Activated CD4-positive, alpha-beta T cell treated with anti-CD3 and anti-CD28 coated beads, Interleukin-2, amount 50 U/mL, for 16 hours (primary cell): ENCODE measurements around the gene WBP2.
"Not testable (repeated sequence)": the region's sequence is repeated elsewhere in the genome, so short reads cannot be mapped to it uniquely, and the experiment has no call there.

Experiments
- DNase-seq: peaks from one replicate; pipeline ENCODE4 v3.0.0-alpha.2; 2020

The WBP2 gene

GRCh38 chr17:75865404-75866188 lies 10.5 kb upstream of the WBP2 start:
- not testable (repeated sequence) for DNase-seq

GRCh38 chr17:75864887-75865286 lies 9.8 kb upstream of the WBP2 start:
- peak; percentile 43 for DNase-seq

DNA sequence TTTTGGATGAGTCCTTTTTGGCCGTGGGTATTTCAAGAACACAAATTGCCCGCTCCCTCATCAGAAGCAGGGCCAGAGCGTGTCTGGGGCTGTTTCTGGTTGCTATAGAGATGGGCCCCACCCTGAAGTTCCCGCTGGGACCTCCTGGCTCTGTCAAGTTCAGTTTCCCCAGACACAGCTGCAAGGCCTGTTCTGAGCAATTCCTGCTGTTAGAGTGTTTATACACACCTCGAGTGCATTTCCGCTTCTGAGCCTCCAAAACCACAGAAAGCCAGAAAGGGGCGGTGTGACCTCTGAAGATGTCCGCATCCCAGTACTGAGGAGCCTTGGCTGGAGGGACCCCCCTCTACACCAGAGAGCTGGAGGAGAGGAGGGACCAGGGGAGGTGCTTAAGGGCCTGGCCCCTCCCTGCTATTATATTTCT lies 9.3 kb upstream of the WBP2 start:
- DNase-seq: peak; percentile 84

DNA sequence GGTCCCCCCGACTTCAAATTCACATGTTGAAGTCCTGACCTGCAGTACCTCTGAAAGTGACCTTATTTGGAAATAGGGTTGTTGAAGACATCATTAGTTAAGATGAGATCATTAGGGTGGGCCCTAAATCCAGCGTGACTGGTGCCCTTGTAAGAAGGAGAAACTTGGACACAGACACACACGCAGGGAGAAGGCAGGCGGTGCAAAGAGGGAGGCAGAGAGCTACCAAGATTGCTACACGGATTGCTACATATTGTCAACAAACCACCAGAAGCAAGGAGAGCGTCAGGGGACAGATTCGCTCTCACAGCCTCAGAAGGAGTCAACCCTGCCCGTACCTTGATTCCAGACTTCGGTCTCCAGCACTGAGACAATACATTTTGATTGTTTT lies 6.8 kb upstream of the WBP2 start:
- no peak for DNase-seq

GRCh38 chr17:75859358-75859757 lies 4.2 kb upstream of the WBP2 start:
- DNase-seq: not testable (repeated sequence)

GRCh38 chr17:75856062-75856756 lies 1.1 kb upstream of the WBP2 start:
- DNase-seq: peak; percentile 53

GRCh38 chr17:75854881-75855309 lies 240 bp downstream of the WBP2 start:
- no peak for DNase-seq

DNA sequence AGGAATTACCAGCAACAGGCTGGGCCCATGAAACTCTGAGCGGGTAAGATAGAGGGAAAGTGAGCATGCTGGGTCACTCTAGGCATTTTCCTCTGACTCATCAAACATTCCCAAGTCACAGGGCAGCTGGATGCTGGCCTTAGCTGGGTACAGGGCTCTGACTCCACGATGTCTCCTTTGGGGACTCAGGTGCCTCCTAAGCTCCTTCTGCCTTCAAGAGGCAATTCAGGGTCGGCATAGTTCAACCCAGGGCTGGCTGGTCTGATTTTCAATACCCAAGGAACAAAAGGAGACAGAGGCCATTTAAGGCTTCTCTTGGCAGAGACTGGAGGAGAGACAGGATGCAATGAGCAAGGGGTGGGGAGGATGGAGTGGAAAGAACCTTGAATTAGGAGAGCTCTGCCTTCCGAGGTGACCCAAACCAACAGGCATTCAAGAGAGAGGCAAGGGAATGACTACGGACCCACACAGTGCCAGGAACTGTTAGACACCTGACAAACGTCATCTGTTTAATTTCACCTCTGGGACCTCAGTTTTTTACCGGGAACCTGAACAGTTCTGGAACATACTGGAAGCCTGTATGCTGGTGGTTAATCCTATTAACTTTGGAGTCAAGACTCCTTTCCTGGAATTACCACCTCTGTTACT lies 910 bp downstream of the WBP2 start:
- no peak for DNase-seq

DNA sequence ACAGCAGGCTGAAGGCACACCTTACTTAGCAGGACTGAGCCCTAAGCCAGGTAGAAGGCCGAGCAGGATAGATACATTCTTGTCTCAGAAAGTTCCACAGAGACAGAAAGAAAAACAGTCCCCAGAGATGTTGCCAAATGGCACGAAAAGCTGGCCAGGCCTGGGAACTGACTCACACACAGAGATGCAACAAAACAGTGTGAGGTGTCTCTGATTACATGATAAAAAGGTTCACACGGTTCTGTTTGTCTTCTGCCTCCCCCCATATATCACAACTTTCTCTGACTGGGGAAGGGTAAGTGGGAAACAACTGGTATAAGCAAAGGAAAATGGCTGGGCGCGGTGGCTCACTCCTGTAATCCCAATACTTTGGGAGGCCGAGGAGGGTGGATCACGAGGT lies 1.7 kb downstream of the WBP2 start:
- DNase-seq: no peak

DNA sequence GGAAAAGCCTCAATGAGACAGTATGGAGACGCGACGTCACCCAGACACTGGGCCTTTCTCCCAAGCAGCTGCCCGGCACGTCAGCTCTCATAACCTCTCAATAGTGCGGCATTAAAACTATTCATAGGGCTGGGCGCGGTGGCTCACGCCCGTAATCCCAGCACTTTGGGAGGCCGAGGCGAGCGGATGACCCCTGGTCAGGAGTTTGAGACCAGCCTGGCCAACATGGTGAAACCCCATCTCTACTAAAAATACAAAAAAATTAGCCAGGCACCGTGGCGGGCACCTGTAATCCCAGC lies 3.5 kb downstream of the WBP2 start:
- not testable (repeated sequence) for DNase-seq

DNA sequence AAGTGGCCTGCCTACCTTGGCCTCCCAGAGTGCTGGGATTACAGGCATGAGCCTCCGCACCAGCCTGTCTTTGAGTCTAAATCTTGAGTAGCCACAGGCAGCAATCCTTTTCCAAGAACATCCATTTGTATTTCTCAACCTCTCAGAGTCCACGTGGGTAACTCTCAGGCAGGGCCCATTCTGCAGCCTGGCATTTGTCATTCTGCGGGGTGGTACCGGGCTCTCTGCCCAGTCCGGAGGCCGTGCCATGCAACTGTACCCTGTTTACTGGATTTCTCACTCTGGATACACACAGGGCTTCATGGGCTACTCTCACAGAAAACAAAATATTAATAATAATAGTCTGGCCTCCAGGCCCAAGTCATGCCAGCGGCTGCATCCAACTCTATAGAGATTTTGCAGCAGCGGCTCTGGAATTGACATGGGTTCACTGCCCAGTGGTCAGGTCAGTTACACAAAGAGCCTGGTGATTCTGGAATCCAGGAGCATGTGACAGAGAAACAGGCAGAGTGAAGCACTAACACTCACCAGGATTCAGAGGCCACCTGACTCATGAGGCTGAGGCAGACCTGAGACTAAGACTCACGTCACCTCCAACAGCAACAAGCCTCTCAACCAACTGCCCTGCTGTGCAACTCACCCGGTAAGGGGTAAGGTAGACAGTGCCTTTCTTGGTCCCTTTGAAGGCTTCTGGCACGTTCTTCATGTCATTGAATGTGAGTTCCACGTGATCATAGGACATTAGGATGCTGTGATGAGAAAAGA lies 4.0 kb downstream of the WBP2 start:
- DNase-seq: no peak

DNA sequence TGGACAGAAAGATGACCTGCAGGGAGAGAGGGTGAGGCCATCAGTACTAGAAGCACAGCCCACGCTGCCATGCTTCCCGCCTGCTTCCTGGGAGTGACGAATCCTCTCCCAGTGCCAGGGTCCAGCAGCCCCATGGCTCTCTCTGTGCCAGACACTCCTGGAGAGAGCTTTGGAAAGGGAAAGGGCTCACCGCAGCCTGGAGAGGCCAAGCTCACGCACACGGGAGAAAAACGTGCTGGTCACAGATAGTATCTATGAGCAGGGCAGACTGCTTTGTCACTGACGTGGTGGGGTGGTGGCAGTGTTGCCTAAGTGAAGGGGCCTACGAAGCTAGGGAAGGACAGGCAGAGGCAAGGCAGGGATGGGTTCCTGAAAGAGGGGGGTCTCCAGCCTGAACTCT lies 5.4 kb downstream of the WBP2 start:
- DNase-seq: no peak

GRCh38 chr17:75849279-75849646 lies 5.9 kb downstream of the WBP2 start:
- no peak for DNase-seq

DNA sequence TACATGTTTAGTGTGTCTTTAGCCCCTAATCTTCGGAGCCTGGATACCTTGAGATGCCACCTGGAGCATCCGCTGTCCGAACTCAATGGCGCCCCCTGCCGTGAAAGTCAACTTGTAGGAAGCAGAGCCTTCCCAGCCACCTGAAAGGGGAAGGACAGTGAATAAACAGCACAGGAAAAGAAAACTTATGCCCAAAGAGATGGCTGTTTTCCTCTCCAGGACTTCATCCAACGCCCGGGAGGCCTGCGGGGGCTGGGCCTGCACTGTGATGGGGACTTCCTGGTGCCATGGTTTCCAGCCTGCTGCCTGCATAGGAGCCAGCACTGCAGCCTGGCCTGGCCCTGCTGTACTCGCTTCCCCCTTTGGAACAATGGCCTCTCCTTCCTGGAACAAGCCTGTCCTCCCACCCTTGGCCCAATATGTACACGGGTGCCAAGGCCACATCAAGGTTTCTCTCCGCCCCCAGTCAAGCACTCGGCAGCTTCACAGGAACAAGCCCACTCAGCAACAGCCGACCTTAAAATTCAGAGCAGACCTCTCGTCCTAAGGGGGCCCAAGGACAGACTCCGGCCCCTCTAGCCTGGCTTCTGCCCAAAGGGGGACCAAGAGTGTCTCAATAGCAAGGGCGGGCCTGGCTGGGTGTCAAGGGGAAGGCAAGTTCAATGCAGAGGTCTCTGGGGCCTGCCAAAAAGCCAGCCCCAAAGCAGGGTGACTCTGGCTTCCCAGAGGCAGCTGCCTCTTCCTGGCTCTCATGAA lies 6.4 kb downstream of the WBP2 start:
- DNase-seq: peak; percentile 74

- no peak for DNase-seq
These were observed 7.3 kb downstream of the WBP2 start for GRCh38 chr17:75847614-75848522.

- no peak for DNase-seq
These were observed 8.2 kb downstream of the WBP2 start for GRCh38 chr17:75846692-75847613.

DNA sequence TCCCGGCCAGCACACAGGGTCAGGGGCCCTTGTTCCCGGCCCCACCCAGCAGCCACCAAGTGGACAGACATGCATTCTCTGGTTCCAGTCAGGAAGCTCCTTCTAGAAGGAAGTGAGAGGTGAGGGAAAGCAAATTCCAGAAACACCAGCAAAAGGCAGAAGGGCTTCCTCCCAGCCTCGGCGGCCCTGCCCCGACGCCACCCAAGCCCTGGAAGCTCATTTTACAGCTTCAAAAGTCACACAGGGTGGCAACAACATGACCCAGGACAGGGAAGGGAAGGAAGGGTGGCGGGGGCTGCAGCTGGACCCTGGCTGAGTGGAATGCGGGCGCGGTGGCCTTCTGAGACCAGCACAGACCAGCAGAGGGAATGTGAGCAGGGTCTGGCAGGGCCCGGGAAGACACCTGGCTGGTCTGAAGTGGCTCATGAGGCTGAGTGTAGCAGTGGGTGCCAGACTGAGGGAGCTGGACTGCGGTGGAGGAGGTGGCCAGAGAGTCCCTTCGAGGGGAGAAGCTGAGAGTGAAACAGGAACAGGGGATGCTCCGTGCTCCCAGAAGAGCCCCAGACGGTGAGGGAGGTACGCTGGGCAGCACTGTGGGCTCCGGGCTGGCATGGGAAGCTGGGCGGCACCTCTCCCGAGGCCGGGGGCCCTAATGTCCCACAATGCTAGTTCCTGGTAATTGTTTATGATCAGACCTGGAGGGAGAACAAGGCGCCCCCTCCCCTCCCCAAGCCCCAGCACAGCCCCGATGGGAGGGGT lies 9.0 kb downstream of the WBP2 start:
- DNase-seq: no peak

- DNase-seq: peak; percentile 77
These were observed 9.9 kb downstream of the WBP2 start for GRCh38 chr17:75845058-75845711.

GRCh38 chr17:75844530-75845057 lies 10.5 kb downstream of the WBP2 start:
- peak; percentile 22 for DNase-seq
